PC-9 (cell line): ENCODE results near the gene ROS1.

Experiments
- EZH2 ChIP-seq: fragments of 200-600 bp; sonication (generic); IDR thresholded peaks from 2 replicates; pipeline ENCODE4 v1.8.0; 2017; ENCODE audit warnings: antibody characterized with exemption, low read depth
- TF ChIP-seq, protein P1 (sequence below): fragments of 200-600 bp; sonication (generic); conservative IDR thresholded peaks from 2 replicates; pipeline ENCODE4 v1.6.1; 2017; ENCODE audit warnings: mixed run types, antibody characterized with exemption, mild to moderate bottlenecking, moderate library complexity

GRCh38 chr6:117344444-117345291 lies 81.1 kb downstream of the ROS1 start:
- TF ChIP-seq, protein P1, sequence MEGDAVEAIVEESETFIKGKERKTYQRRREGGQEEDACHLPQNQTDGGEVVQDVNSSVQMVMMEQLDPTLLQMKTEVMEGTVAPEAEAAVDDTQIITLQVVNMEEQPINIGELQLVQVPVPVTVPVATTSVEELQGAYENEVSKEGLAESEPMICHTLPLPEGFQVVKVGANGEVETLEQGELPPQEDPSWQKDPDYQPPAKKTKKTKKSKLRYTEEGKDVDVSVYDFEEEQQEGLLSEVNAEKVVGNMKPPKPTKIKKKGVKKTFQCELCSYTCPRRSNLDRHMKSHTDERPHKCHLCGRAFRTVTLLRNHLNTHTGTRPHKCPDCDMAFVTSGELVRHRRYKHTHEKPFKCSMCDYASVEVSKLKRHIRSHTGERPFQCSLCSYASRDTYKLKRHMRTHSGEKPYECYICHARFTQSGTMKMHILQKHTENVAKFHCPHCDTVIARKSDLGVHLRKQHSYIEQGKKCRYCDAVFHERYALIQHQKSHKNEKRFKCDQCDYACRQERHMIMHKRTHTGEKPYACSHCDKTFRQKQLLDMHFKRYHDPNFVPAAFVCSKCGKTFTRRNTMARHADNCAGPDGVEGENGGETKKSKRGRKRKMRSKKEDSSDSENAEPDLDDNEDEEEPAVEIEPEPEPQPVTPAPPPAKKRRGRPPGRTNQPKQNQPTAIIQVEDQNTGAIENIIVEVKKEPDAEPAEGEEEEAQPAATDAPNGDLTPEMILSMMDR, result no peak
- TF ChIP-seq EZH2, result no peak
